Ascending aorta (tissue), 2 donors: Measurements from ENCODE around the gene PROSER3. TPM values are rescaled to one million over a fixed set of nuclear protein-coding genes. Genes with fewer than 3 reads are reported as not detected.
A peak's percentile ranks its signal among the peaks of the same experiment; 100 is the strongest.

Experiments
- DNase-seq, 2 donors: peaks; one replicate each; pipeline ENCODE4 v3.0.0-alpha.2; 2019; ENCODE audit warnings: low spot score in 2 of 2
- H3K27ac ChIP-seq, 2 donors: fragments of 200-600 bp; sonication (generic); one replicate each; pipeline ENCODE4 v1.5.1; 2016 to 2017; ENCODE audit warnings: mild to moderate bottlenecking in 1 of 2
- H3K27me3 ChIP-seq: fragments of 200-600 bp; sonication (generic); one replicate; pipeline ENCODE4 v1.5.1; 2017
- H3K36me3 ChIP-seq, 2 donors: fragments of 200-600 bp; sonication (generic); one replicate each; pipeline ENCODE4 v1.5.1; 2016
- H3K4me1 ChIP-seq, 2 donors: fragments of 200-600 bp; sonication (generic); one replicate each; pipeline ENCODE4 v1.5.1; 2016 to 2017; ENCODE audit warnings: mild to moderate bottlenecking in 1 of 2
- H3K4me3 ChIP-seq, 2 donors: fragments of 200-600 bp; sonication (generic); one replicate each; pipeline ENCODE4 v1.5.1; 2016 to 2017; ENCODE audit warnings: mild to moderate bottlenecking in 1 of 2
- H3K9me3 ChIP-seq, 2 donors: fragments of 200-600 bp; sonication (generic); one replicate each; pipeline ENCODE4 v1.5.1; 2016
- intact Hi-C: fragments of 100-400 bp; cut with DNase I; formaldehyde crosslinking; loops from one replicate; pipeline ENCODE4 v1.15.1; 2023
- total RNA-seq: library from RNA; depleted of rRNA; stranded (reverse); fragments of >200 nt; gene quantifications from one replicate; pipeline ENCODE4 v1.1.0, GENCODE V29; 2016
- TF ChIP-seq, protein P1 (sequence below), 3 experiments: fragments of 200-600 bp in 2 of 3; fragments of 450-650 bp in 1 of 3; sonication (generic) in 2 of 3; IDR thresholded peaks; one replicate each; pipeline ENCODE4 v1.5.1; 2016 to 2019; ENCODE audit warnings: antibody characterized with exemption in 3 of 3, mild to moderate bottlenecking in 1 of 3, moderate library complexity in 1 of 3

Gene PROSER3
- total RNA-seq, 1 donor from 2014 or later = 6.5 TPM

DNA sequence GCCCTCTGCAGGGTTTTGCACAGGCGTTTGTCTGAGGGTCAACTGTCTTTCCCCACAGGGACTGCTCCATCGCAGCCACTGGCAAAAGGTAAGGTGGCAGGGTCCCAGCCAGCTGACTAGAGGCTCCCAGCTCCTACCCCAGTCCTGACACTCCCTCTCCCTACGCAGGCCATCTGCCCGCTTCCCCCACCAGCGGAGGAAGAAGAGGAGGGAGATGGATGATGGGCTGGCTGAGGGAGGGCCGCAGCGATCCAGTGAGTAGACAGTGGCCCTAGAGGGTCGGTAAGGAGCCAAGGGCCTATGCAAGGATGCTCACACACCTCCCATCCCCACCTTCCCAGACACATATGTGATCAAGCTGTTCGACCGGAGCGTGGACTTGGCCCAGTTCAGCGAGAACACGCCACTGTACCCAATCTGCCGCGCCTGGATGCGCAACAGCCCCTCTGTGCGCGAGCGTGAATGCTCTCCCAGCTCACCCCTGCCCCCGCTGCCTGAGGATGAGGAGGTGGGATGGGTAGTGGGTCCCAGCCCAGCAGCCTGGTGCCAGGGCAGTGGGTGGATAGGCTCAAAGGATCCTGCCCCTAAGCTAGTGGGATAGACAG, 5.1 kb upstream of the PROSER3 start:
- no peak overlapping the region for H3K4me3 ChIP-seq
- TF ChIP-seq, protein P1, sequence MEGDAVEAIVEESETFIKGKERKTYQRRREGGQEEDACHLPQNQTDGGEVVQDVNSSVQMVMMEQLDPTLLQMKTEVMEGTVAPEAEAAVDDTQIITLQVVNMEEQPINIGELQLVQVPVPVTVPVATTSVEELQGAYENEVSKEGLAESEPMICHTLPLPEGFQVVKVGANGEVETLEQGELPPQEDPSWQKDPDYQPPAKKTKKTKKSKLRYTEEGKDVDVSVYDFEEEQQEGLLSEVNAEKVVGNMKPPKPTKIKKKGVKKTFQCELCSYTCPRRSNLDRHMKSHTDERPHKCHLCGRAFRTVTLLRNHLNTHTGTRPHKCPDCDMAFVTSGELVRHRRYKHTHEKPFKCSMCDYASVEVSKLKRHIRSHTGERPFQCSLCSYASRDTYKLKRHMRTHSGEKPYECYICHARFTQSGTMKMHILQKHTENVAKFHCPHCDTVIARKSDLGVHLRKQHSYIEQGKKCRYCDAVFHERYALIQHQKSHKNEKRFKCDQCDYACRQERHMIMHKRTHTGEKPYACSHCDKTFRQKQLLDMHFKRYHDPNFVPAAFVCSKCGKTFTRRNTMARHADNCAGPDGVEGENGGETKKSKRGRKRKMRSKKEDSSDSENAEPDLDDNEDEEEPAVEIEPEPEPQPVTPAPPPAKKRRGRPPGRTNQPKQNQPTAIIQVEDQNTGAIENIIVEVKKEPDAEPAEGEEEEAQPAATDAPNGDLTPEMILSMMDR (IDR thresholded peaks at IDR 0.05) = no peak
- intact Hi-C loops = no loop called here
- H3K9me3 ChIP-seq = no peaks in the 10 kb centered on the region
- H3K36me3 ChIP-seq = peaks cover 18 to 24% of the 10 kb centered on the region in 2 donors
- peak overlapping the region in 1 of 2 donors; percentile 99 for H3K27ac ChIP-seq
- DNase-seq = no peak
- no peaks in the 10 kb centered on the region for H3K27me3 ChIP-seq
- peaks cover 7 to 29% of the 10 kb centered on the region in 2 donors for H3K4me1 ChIP-seq

DNA sequence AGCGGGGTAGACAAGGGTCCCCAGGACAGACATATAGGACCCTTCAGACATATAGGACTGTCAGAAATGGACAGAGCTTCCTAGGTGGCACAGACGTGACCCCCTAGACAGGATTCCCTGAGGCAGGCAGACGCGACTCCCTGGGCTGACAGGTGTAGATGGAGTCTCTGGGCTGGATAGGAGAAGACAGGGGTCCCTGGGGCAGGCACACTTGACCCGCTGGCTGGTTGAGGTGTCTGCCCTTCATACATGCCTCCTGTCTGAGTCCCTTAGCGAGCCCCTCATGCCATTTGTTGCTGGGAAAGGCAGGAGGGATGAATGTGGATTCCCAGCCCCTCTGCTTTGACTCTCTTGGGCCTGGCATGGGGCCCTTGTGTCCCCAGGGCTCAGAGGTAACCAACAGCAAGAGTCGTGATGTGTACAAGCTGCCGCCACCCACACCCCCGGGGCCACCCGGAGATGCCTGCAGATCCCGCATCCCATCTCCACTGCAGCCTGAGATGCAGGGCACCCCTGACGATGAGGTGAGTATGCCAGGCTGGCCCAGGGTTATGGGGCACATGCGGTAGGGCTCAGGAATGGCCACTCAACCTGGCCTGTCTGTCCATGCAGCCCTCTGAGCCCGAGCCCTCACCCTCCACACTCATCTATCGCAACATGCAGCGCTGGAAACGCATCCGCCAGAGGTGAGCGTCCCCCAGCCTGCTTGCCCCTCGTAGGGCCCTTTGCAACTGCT, 4.2 kb upstream of the PROSER3 start:
- DNase-seq = no peak
- Histone ChIP-seq H3K4me3 (no peak overlapping the region), H3K27ac (peak overlapping the region; percentile 99), H3K9me3 (no peaks in the 10 kb centered on the region), H3K36me3 (peaks cover 18 to 24% of the 10 kb centered on the region in 2 donors), H3K27me3 (no peaks in the 10 kb centered on the region), H3K4me1 (peaks cover 7 to 30% of the 10 kb centered on the region in 2 donors)
- intact Hi-C loops = no loop called here
- TF ChIP-seq, protein P1 (IDR thresholded peaks at IDR 0.05) = no peak

DNA sequence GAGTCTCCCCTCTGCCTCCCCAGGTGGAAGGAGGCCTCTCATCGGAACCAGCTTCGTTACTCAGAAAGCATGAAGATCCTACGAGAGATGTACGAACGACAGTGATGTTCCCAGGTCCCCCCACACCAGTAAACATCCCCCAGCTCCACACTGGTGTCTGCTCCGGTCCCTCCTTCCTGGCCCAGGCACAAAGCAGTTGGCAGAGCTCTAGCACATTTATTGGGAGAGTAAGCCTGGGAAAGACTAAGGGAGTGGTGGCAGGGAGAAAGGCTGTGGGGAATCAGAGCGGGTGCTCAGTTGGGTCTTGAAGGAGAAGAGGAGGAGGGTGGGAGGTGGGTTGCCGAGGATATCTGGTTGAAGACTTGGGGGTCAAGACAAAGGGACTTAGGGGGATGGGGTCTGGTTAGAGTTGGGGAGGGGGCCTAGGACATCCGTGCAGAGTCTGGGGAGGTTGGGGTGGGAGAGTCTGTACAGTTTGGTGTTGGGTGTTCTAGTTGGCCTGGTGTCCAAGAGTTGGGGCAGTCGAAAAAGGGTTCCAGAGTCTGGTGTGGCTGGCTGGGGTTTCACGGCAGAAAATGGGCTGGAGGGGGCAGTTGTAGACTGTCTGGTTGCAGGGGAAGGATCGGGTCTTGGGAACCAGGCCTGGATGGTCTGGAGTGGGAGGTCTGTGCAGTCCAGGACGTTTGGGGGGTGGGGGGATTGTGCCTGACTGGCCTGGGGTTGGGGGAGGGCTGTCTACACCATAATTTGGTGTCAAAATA, 3.4 kb upstream of the PROSER3 start:
- H3K4me1 ChIP-seq = peaks cover 7 to 27% of the 10 kb centered on the region in 2 donors
- peak overlapping the region; percentile 53 to 85 for H3K4me3 ChIP-seq
- H3K27ac ChIP-seq = peak overlapping the region; percentile 99
- TF ChIP-seq, protein P1 (IDR thresholded peaks at IDR 0.05) = no peak
- H3K36me3 ChIP-seq = peaks cover 18 to 24% of the 10 kb centered on the region in 2 donors
- intact Hi-C loops = loop anchor here (5.0 kb wide), 4 partner anchors 112 to 398 kb away; partner anchors contain the start of genes APLP1, COX7A1, ETV2 and RBM42
- no peak for DNase-seq
- no peaks in the 10 kb centered on the region for H3K9me3 ChIP-seq
- H3K27me3 ChIP-seq = no peaks in the 10 kb centered on the region

DNA sequence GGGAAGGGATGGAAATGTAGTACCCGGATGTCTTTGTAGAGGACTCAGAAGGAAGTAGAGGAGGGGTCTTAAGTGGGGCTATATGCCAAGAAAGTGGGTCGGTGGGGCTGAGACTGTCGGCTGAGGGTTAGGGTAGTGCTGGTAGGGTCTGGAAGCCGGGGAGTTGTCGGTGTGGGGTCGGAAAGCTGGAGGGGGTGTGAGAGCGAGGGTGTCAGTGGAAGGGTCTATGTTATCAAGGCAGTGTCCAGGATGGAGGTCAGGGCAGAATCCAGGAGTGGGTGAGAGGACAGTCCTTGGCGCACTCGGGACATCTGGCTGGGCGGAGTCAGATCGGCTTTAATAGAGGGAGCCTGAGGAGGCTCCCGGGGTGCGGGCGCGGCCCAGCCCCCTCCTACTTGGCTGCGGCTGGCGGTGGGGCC, 2.8 kb upstream of the PROSER3 start:
- no peaks in the 10 kb centered on the region for H3K9me3 ChIP-seq
- TF ChIP-seq, protein P1 (IDR thresholded peaks at IDR 0.05) = no peak
- peaks cover 18 to 24% of the 10 kb centered on the region in 2 donors for H3K36me3 ChIP-seq
- intact Hi-C loops = loop anchor here (5.0 kb wide), 4 partner anchors 112 to 397 kb away; partner anchors contain the start of genes APLP1, COX7A1, ETV2 and RBM42
- H3K4me3 ChIP-seq = peak overlapping the region; percentile 53 to 85
- H3K27ac ChIP-seq = peak overlapping the region; percentile 99
- H3K4me1 ChIP-seq = peaks cover 7 to 24% of the 10 kb centered on the region in 2 donors
- no peak for DNase-seq
- H3K27me3 ChIP-seq = no peaks in the 10 kb centered on the region

DNA sequence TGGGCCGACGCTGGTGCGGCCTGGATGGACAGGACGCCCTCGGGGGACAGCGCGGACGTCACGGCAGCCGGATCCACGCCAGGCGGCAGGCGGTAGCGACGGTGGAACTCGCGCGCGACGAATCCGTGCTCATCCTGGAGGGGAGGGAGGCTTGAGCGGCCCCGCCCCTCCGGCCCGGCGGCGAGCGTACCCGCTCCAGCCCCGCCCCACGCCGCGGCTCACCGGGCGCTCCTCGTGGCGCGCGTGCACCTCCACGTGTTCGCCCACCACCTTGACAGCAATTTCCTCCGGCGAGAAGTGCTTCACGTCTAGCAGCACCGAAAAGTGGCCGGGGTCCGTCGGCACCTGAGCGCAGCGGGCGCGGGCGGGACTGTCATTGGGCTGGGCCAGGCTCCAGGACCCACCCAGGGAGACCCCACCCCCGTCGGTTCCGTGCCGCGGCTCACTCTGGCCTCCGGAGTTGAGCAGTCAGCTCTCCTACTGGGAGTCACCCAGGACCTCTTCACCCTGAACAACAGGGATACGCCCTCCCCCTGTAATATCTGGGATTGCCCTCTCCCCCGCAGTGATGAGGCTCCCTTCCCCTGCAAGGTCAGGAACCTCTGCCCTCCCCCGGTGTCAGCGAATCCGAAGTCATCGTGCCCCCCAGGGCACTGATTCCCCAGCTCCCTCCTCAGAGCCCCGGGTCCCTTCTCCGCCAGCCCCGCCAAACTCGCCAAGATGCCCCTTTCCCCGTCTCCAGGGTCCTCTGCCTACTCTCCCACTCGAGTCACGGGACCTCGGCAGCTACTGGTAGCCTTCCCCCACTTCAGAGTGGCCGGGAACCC, 2.2 kb upstream of the PROSER3 start:
- TF ChIP-seq, protein P1 (IDR thresholded peaks at IDR 0.05) = no peak
- Histone ChIP-seq H3K27me3 (no peaks in the 10 kb centered on the region), H3K4me1 (peaks cover 7 to 24% of the 10 kb centered on the region in 2 donors), H3K9me3 (no peaks in the 10 kb centered on the region), H3K27ac (peak overlapping the region; percentile 99), H3K4me3 (peak overlapping the region; percentile 53 to 85), H3K36me3 (peaks cover 22 to 24% of the 10 kb centered on the region in 2 donors)
- intact Hi-C loops = loop anchor here (2.0 to 5.0 kb wide), 5 partner anchors 15 to 397 kb away; partner anchors contain the start of genes APLP1, COX7A1, ETV2 and RBM42
- DNase-seq = peak; percentile 49 to 94
